Hepatocyte (in vitro differentiated cells): ENCODE measurements around the gene SLC22A23. TPM values are rescaled to one million over a fixed set of nuclear protein-coding genes. Genes with fewer than 3 reads are reported as not detected.

Experiments used
- DNase-seq: peaks from one replicate; pipeline ENCODE4 v3.0.0-alpha.2; 2016; ENCODE audit warnings: low spot score
- H2AFZ ChIP-seq: fragments of 200-600 bp; sonication (generic); 2 replicates; pipeline ENCODE4 v1.6.0; 2016; ENCODE audit warnings: antibody characterized with exemption, mild to moderate bottlenecking
- H3K27ac ChIP-seq: fragments of 200-600 bp; sonication (generic); 2 replicates; pipeline ENCODE4 v1.5.1; 2016; ENCODE audit warnings: mild to moderate bottlenecking
- H3K27me3 ChIP-seq: fragments of 200-600 bp; sonication (generic); 2 replicates; pipeline ENCODE4 v1.6.1; 2016
- H3K36me3 ChIP-seq: fragments of 200-600 bp; sonication (generic); replicated peaks from 2 replicates; pipeline ENCODE4 v1.5.1; 2016; ENCODE audit warnings: low read depth; ENCODE audit not compliant: insufficient read depth
- H3K4me1 ChIP-seq: fragments of 200-600 bp; sonication (generic); 2 replicates; pipeline ENCODE4 v1.5.1; 2016; ENCODE audit warnings: mild to moderate bottlenecking, moderate library complexity; ENCODE audit not compliant: insufficient read depth
- H3K4me2 ChIP-seq: fragments of 200-600 bp; sonication (generic); 2 replicates; pipeline ENCODE4 v1.6.0; 2016
- H3K4me3 ChIP-seq: fragments of 200-600 bp; sonication (generic); 2 replicates; pipeline ENCODE4 v1.5.1; 2016; ENCODE audit warnings: mild to moderate bottlenecking
- H3K79me2 ChIP-seq: fragments of 200-600 bp; sonication (generic); 2 replicates; pipeline ENCODE4 v1.6.0; 2017; ENCODE audit warnings: mild to moderate bottlenecking
- H3K9me2 ChIP-seq: fragments of 200-600 bp; sonication (generic); replicated peaks from 2 replicates; pipeline ENCODE4 v1.6.0; 2017; ENCODE audit warnings: mild to moderate bottlenecking; ENCODE audit not compliant: insufficient read depth
- H3K9me3 ChIP-seq: fragments of 200-600 bp; sonication (generic); 2 replicates; pipeline ENCODE4 v1.5.1; 2016; ENCODE audit warnings: low read depth, mild to moderate bottlenecking
- H4K20me1 ChIP-seq: fragments of 200-600 bp; sonication (generic); 2 replicates; pipeline ENCODE4 v1.6.0; 2016; ENCODE audit warnings: mild to moderate bottlenecking; ENCODE audit not compliant: insufficient read depth, poor library complexity, severe bottlenecking
- EZH2 ChIP-seq: fragments of 200-600 bp; sonication (generic); IDR thresholded peaks from 2 replicates; pipeline ENCODE4 v1.6.1; 2016; ENCODE audit warnings: antibody characterized with exemption, mild to moderate bottlenecking, borderline replicate concordance
- EZH2phosphoT487 ChIP-seq: fragments of 200-600 bp; sonication (generic); IDR thresholded peaks from one replicate; pipeline ENCODE4 v1.6.1; 2018; ENCODE audit warnings: antibody characterized with exemption, mild to moderate bottlenecking, low read depth, moderate library complexity; ENCODE audit not compliant: unreplicated experiment, severe bottlenecking
- WGBS: methylation state at CpG from one replicate; pipeline ENCODE4 v1.1.6; 2016; ENCODE audit warnings: low lambda C conversion rate; ENCODE audit errors: missing lambda C conversion rate; 5-methylcytosine and 5-hydroxymethylcytosine counted together
- polyA plus RNA-seq: library from polyadenylated mRNA; unstranded; fragments of >200 nt; fragmentation: Nextera tagmentation; extraction: Ambion mirVana; gene quantifications from 2 replicates; pipeline ENCODE4 v1.2.1, GENCODE V29; 2016
- total RNA-seq: library from RNA; depleted of rRNA; stranded (reverse); fragments of >200 nt; gene quantifications from 2 replicates; pipeline ENCODE4 v1.2.3, GENCODE V29; 2014
- TF ChIP-seq, protein P1 (sequence below): fragments of 200-600 bp; sonication (generic); IDR thresholded peaks from 2 replicates; pipeline ENCODE4 v1.5.1; 2016; ENCODE audit warnings: antibody characterized with exemption, mild to moderate bottlenecking; ENCODE audit not compliant: poor library complexity

The SLC22A23 gene
- total and polyA plus RNA-seq, 2 experiments from 2014 or later: 14.3 to 14.8 TPM

- Histone ChIP-seq H4K20me1 (no peaks in the 10 kb centered on the region), H3K79me2 (no peaks in the 10 kb centered on the region), H3K27me3 (no peaks in the 10 kb centered on the region), H3K36me3 (no peaks in the 10 kb centered on the region), H3K4me1 (no peaks in the 10 kb centered on the region), H3K4me2 (no peak overlapping the region), H3K9me3 (no peaks in the 10 kb centered on the region), H2AFZ (no peak overlapping the region), H3K27ac (no peak overlapping the region), H3K4me3 (no peak overlapping the region), H3K9me2 (no peaks in the 10 kb centered on the region)
- DNase-seq: no peak
- WGBS: 87% methylated on average over 14 of the region's 14 CpGs
- TF ChIP-seq EZH2: no peak
- TF ChIP-seq, protein P1, sequence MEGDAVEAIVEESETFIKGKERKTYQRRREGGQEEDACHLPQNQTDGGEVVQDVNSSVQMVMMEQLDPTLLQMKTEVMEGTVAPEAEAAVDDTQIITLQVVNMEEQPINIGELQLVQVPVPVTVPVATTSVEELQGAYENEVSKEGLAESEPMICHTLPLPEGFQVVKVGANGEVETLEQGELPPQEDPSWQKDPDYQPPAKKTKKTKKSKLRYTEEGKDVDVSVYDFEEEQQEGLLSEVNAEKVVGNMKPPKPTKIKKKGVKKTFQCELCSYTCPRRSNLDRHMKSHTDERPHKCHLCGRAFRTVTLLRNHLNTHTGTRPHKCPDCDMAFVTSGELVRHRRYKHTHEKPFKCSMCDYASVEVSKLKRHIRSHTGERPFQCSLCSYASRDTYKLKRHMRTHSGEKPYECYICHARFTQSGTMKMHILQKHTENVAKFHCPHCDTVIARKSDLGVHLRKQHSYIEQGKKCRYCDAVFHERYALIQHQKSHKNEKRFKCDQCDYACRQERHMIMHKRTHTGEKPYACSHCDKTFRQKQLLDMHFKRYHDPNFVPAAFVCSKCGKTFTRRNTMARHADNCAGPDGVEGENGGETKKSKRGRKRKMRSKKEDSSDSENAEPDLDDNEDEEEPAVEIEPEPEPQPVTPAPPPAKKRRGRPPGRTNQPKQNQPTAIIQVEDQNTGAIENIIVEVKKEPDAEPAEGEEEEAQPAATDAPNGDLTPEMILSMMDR: no peak
- TF ChIP-seq EZH2phosphoT487: no peak
Measured at GRCh38 chr6:3285732-3286131, 171.1 kb downstream of the SLC22A23 start.

DNA sequence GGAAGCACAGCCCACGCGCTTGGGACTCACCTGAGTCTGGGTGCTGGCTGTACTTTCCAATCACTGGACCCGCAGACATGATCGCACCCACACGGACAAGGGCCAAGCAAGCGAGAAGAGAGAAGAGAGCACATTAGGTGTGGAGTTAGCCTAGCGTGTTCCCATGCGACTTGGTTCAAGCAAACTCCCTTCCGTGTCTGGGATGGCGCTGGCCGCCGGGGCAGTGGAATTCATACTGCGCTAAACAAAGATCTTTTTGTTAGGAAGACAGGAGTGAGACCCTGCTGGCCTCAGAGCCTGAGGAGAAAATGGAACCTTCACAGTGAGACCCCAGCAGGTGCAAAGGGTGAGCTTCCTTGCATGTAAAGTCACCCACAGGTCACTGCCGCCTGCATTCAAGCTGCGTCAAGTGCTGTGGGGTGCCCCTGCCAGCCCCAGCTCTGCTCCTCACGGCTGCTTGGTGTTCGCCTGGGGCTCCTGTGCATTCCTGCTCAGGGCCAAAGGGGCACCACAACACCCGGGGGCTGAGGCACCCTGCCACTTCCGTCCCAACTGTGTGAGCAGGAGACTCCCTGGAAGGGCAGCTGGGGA lies 171.7 kb downstream of the SLC22A23 start:
- Histone ChIP-seq H3K36me3 (no peaks in the 10 kb centered on the region), H4K20me1 (no peaks in the 10 kb centered on the region), H3K79me2 (no peaks in the 10 kb centered on the region), H3K4me3 (no peak overlapping the region), H3K9me3 (no peaks in the 10 kb centered on the region), H3K4me2 (no peak overlapping the region), H3K4me1 (no peaks in the 10 kb centered on the region), H3K27ac (no peak overlapping the region), H3K9me2 (no peaks in the 10 kb centered on the region), H3K27me3 (no peaks in the 10 kb centered on the region), H2AFZ (no peak overlapping the region)
- 95% methylated on average over 18 of the region's 19 CpGs for WGBS
- no peak for DNase-seq
- TF ChIP-seq EZH2 (no peak), EZH2phosphoT487 (no peak)
- TF ChIP-seq, protein P1: no peak

DNA sequence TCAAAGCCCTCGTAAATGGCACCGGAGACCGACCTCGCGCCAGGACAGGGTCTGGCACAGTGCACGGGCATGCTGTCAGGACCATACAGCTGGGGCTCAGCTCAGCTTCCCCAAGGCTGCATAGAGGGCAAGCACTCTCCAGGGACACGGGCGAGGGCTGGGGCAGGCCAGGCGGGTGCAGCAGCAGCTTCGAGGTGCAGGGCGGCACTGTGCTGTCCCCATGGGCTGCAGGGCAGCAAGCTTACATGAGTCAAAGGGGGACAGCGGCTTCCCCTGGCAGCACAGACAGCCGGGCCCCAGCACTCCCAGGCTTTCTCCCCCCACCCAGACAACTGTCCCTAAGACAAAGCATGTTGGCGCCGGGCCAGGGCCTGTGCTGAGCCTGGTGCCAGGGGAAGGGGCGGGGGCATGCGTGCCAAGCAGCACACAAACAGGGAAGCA lies 172.4 kb downstream of the SLC22A23 start:
- Histone ChIP-seq H3K4me3 (no peak overlapping the region), H3K36me3 (no peaks in the 10 kb centered on the region)

More for the DNA sequence above, 172.4 kb downstream of the SLC22A23 start:
- Histone ChIP-seq H4K20me1 (no peaks in the 10 kb centered on the region), H3K27ac (no peak overlapping the region), H3K79me2 (no peaks in the 10 kb centered on the region), H3K27me3 (no peaks in the 10 kb centered on the region), H3K4me2 (no peak overlapping the region), H3K9me2 (no peaks in the 10 kb centered on the region), H3K4me1 (no peaks in the 10 kb centered on the region), H2AFZ (no peak overlapping the region), H3K9me3 (no peaks in the 10 kb centered on the region)
- no peak for DNase-seq
- 93% methylated on average over 17 of the region's 17 CpGs for WGBS
- TF ChIP-seq EZH2phosphoT487 (no peak), EZH2 (no peak)
- TF ChIP-seq, protein P1: no peak
